K562 (cell line): ENCODE results near the gene UGT2B7. TPM values are rescaled to one million over a fixed set of nuclear protein-coding genes. Genes with fewer than 3 reads are reported as not detected.
"Not testable (repeated sequence)": the region's sequence is repeated elsewhere in the genome, so short reads cannot be mapped to it uniquely, and the experiment has no call there.

ENCODE experiments used
- ATAC-seq: fragments of 200-7000 bp; cut with Tn5 transposase; 3 replicates; pipeline ENCODE4 v1.9.1; 2020; ENCODE audit warnings: moderate library complexity
- BruUV-seq: library from RNA; stranded (reverse); fragments of 400-500 nt; replicated peaks from 2 replicates; lab custom pipeline; 2021; lab: Mats Ljungman, UMichigan
- CTCF ChIA-PET: fragments of 300-600 bp; formaldehyde crosslinking; extraction: SDS; loops from one replicate; lab custom pipeline; 2021; ENCODE audit warnings: low intra/inter-chr PET ratio; lab: Yijun Ruan, JAX
- POLR2A ChIA-PET: fragments of 300-600, 350-650 bp; sonication (Branson Sonifier 250); formaldehyde crosslinking; extraction: SDS; loops from one replicate; lab custom pipeline; 2021; ENCODE audit warnings: antibody characterized with exemption, inconsistent platforms; lab: Yijun Ruan, JAX
- DNase-seq, 4 experiments: peaks; one replicate each; pipeline versions ENCODE4 v3.0.0 to v3.0.0-alpha.2; 2011 to 2018; ENCODE audit warnings: low spot score in 3 of 4, mixed read lengths in 3 of 4; ENCODE audit errors: extremely low read depth in 1 of 4
- FAIRE-seq: peaks from 2 replicates; lab custom pipeline; 2011; peaks lifted over from hg19 to GRCh38; lab: Jason Lieb, UNC
- H2AFZ ChIP-seq: 2 replicates; pipeline ENCODE4 v1.6.0; 2011; ENCODE audit warnings: low read depth, low read length, control low read depth, inconsistent platforms
- H3K27ac ChIP-seq: fragments of 200-600 bp; 3 replicates; pipeline ENCODE4 v1.8.0; 2011; ENCODE audit warnings: low read depth, mild to moderate bottlenecking, control low read depth, inconsistent platforms, low read length, moderate library complexity, mixed read lengths; ENCODE audit errors: extremely low read depth
- H3K27me3 ChIP-seq, 2 experiments: fragments of 300-600 bp in 1 of 2; 2 replicates in 1 of 2; 3 replicates in 1 of 2; pipeline versions ENCODE4 v1.6.0 to v1.8.0; 2011; ENCODE audit warnings: inconsistent platforms in 2 of 2, low read length in 2 of 2, mild to moderate bottlenecking in 1 of 2, mixed read lengths in 1 of 2, moderate library complexity in 1 of 2; ENCODE audit not compliant: control insufficient read depth in 2 of 2, insufficient read depth in 2 of 2
- H3K36me3 ChIP-seq: fragments of 300-600 bp; 3 replicates; pipeline ENCODE4 v1.8.0; 2011; ENCODE audit warnings: mild to moderate bottlenecking, low read length, inconsistent platforms; ENCODE audit not compliant: control insufficient read depth, insufficient read depth
- H3K4me1 ChIP-seq, 2 experiments: fragments of 200-600 bp in 1 of 2; replicated peaks in 1 of 2; 2 replicates in 1 of 2; 3 replicates in 1 of 2; pipeline versions ENCODE4 v1.5.1 to v1.8.0; 2011; ENCODE audit warnings: inconsistent platforms in 2 of 2, low read length in 2 of 2, mild to moderate bottlenecking in 1 of 2, mixed read lengths in 1 of 2, moderate library complexity in 1 of 2; ENCODE audit not compliant: control insufficient read depth in 2 of 2, insufficient read depth in 2 of 2
- H3K4me2 ChIP-seq: 2 replicates; pipeline ENCODE4 v1.6.1; 2011; ENCODE audit warnings: low read length, control low read depth, inconsistent platforms, mixed read lengths; ENCODE audit not compliant: insufficient read depth
- H3K4me3 ChIP-seq: fragments of 200-600 bp; sonication (generic), shearing (Covaris generic); 2 replicates; pipeline ENCODE4 v1.5.1; 2016; ENCODE audit warnings: control low read depth, inconsistent platforms
- H3K79me2 ChIP-seq: fragments of 200-600 bp; 3 replicates; pipeline ENCODE4 v1.8.0; 2011; ENCODE audit warnings: low read length, inconsistent platforms; ENCODE audit not compliant: control insufficient read depth, insufficient read depth
- H3K9ac ChIP-seq, 2 experiments: 2 replicates each; pipeline versions ENCODE4 v1.6.0 to v1.6.1; 2011; ENCODE audit warnings: low read depth in 2 of 2, low read length in 2 of 2, control low read depth in 1 of 2, inconsistent platforms in 1 of 2, mild to moderate bottlenecking in 1 of 2, mixed read lengths in 1 of 2; ENCODE audit not compliant: insufficient read depth in 1 of 2
- H3K9me1 ChIP-seq: one replicate; pipeline ENCODE4 v1.6.0; 2011; ENCODE audit warnings: inconsistent platforms, mild to moderate bottlenecking, low read length, moderate library complexity; ENCODE audit not compliant: control insufficient read depth, insufficient read depth
- H3K9me3 ChIP-seq: replicated peaks from 2 replicates; pipeline ENCODE4 v1.5.1; 2011; ENCODE audit warnings: low read depth, low read length, inconsistent platforms; ENCODE audit not compliant: control insufficient read depth, insufficient read depth
- H4K20me1 ChIP-seq: replicated peaks from 2 replicates; pipeline ENCODE4 v1.6.1; 2011; ENCODE audit warnings: low read length, inconsistent platforms, mixed read lengths; ENCODE audit not compliant: control insufficient read depth, insufficient read depth
- CTCF ChIP-seq, 3 experiments: IDR thresholded peaks in 2 of 3; conservative IDR thresholded peaks in 1 of 3; 2 replicates each; pipeline ENCODE4 v1.5.1; 2011 to 2012; ENCODE audit warnings: low read length in 3 of 3, mild to moderate bottlenecking in 3 of 3, control low read depth in 2 of 3, improper control_type of control experiment in 1 of 3, inconsistent platforms in 1 of 3, low read depth in 1 of 3, mixed read lengths in 1 of 3, moderate library complexity in 1 of 3; ENCODE audit not compliant: insufficient read depth in 2 of 3
- E2F6 ChIP-seq, 2 experiments: IDR thresholded peaks; 2 replicates each; pipeline ENCODE4 v1.6.1; 2011; ENCODE audit warnings: borderline replicate concordance in 1 of 2, control low read depth in 1 of 2, low read depth in 1 of 2, low read length in 1 of 2, mild to moderate bottlenecking in 1 of 2, mixed read lengths in 1 of 2, moderate library complexity in 1 of 2; ENCODE audit not compliant: insufficient read depth in 1 of 2, insufficient read length in 1 of 2, poor library complexity in 1 of 2, severe bottlenecking in 1 of 2; ENCODE audit errors: extremely low read depth in 1 of 2
- ID3 ChIP-seq, 2 experiments: fragments of 250-450 bp in 1 of 2; fragments of 450-650 bp in 1 of 2; sonication (Bioruptor Pico) in 1 of 2; IDR thresholded peaks; 2 replicates each; pipeline versions ENCODE4 v1.6.1 to v1.8.0; 2016 to 2021; ENCODE audit warnings: mild to moderate bottlenecking in 2 of 2, moderate library complexity in 2 of 2, missing compliant biosample characterization in 1 of 2, missing genetic modification characterization in 1 of 2
- SIRT6 ChIP-seq: IDR thresholded peaks from one replicate; pipeline ENCODE4 v1.6.1; 2012; ENCODE audit warnings: low read depth, mild to moderate bottlenecking, control low read depth, inconsistent platforms, low read length, moderate library complexity
- WGBS: fragments of 100-300 bp; shearing (Covaris generic); methylation state at CpG from one replicate; pipeline ENCODE4 v1.1.6; 2016; ENCODE audit warnings: low coverage, mixed read lengths; ENCODE audit not compliant: insufficient coverage; ENCODE audit errors: missing lambda C conversion rate; 5-methylcytosine and 5-hydroxymethylcytosine counted together
- in situ Hi-C: fragments of 300-500 bp; cut with MboI; formaldehyde crosslinking; loops from 4 replicates; pipeline ENCODE4 v1.15.0; 2018; ENCODE audit warnings: inconsistent platforms, mixed read lengths
- intact Hi-C: fragments of 100-400 bp; cut with micrococcal nuclease; formaldehyde crosslinking; loops from 2 replicates; pipeline ENCODE4 v1.14.2; 2022
- polyA plus RNA-seq, 8 experiments: library from polyadenylated mRNA; depleted of rRNA in 4 of 8; stranded (reverse) in 5 of 8; unstranded in 3 of 8; fragments of >200 nt; fragmentation: Nextera tagmentation in 2 of 8; fragmentation: Illumina TruSeq in 1 of 8; extraction: Ambion mirVana in 2 of 8; extraction: Trizol in 1 of 8; gene quantifications; 2 replicates each; pipeline versions ENCODE4 v1.2.1 to v1.2.3, GENCODE V29; 2011 to 2014; ENCODE audit warnings: inconsistent platforms in 1 of 8, missing spikeins in 1 of 8
- total RNA-seq, 7 experiments: library from RNA; depleted of rRNA in 6 of 7; stranded (reverse); fragments of >200 nt in 6 of 7; fragmentation: Illumina TruSeq in 2 of 7; extraction: Trizol in 2 of 7; gene quantifications; 2 replicates each; pipeline versions ENCODE4 v1.2.1 to v1.2.3, GENCODE V29; 2011 to 2021; ENCODE audit warnings: low replicate concordance in 1 of 7

The UGT2B7 gene
- total and polyA plus RNA-seq, 9 of the 15 experiments (the other 6 are each of a cell fraction or from before 2014, with no cell fraction given) = 0.04 to 0.18 (median 0.14) TPM; not detected in 5

GRCh38 chr4:69051576-69051943, 44.7 kb upstream of the UGT2B7 start (continued):
- TF ChIP-seq E2F6 (IDR thresholded peaks at IDR 0.05; ENCODE audit: borderline replicate concordance in 1 of 2, extremely low read depth in 1 of 2, insufficient read depth in 1 of 2, insufficient read length in 1 of 2, low read depth in 1 of 2, low read length in 1 of 2, poor library complexity in 1 of 2, severe bottlenecking in 1 of 2) = no peak
- no peak for TF ChIP-seq SIRT6
- no peak for TF ChIP-seq ID3 (CRISPR knock-in tag; IDR thresholded peaks at IDR 0.05)
- no peak for TF ChIP-seq ID3 (tag; IDR thresholded peaks at IDR 0.05)
- TF ChIP-seq CTCF (IDR thresholded peaks at IDR 0.05 in 2 of 3, conservative IDR thresholded peaks at IDR 0.05 in 1 of 3; ENCODE audit: insufficient read depth in 2 of 3, low read depth in 1 of 3, low read length in 3 of 3) = no peak

GRCh38 chr4:69053309-69053885, 42.9 kb upstream of the UGT2B7 start:
- H3K27ac ChIP-seq, H3K79me2 ChIP-seq, H3K36me3 ChIP-seq, H3K4me2 ChIP-seq, H3K4me1 ChIP-seq, ATAC-seq, H3K9ac ChIP-seq, in situ Hi-C loops, CTCF ChIA-PET, FAIRE-seq, H3K9me1 ChIP-seq, intact Hi-C loops, H4K20me1 ChIP-seq, H3K27me3 ChIP-seq, H3K4me3 ChIP-seq, BruUV-seq, DNase-seq, H2AFZ ChIP-seq, H3K9me3 ChIP-seq: not testable (repeated sequence)
- WGBS = 4% methylated on average over 7 of the region's 7 CpGs
- POLR2A ChIA-PET = interaction anchor here (0.7 kb wide), 2 partner anchors 15 to 1558 kb away, joined by 3 to 6 read pairs; no protein-coding TSS in a partner anchor

GRCh38 chr4:69054033-69054432, 42.2 kb upstream of the UGT2B7 start:
- H3K36me3 ChIP-seq, ATAC-seq, H3K9me1 ChIP-seq, H3K79me2 ChIP-seq, H2AFZ ChIP-seq, H3K9me3 ChIP-seq, H3K9ac ChIP-seq, H3K4me1 ChIP-seq, intact Hi-C loops, H4K20me1 ChIP-seq, CTCF ChIA-PET, FAIRE-seq, BruUV-seq, H3K4me2 ChIP-seq, in situ Hi-C loops, H3K27ac ChIP-seq, H3K27me3 ChIP-seq, H3K4me3 ChIP-seq, DNase-seq: not testable (repeated sequence)
- POLR2A ChIA-PET = interaction anchor here (0.7 kb wide), 1 partner anchor 1557 kb away, joined by 6 read pairs; no protein-coding TSS in a partner anchor
- 0% methylated on average over 1 of the region's 1 CpG for WGBS
